ENCODE results near the gene RABGGTA.

GRCh38 chr14:24246765-24247212, 24.6 kb downstream of the RABGGTA start:
- TF ChIP-seq CTCF (IDR thresholded peaks at IDR 0.05) = no peak
- TF ChIP-seq FOXS1 (CRISPR knock-in tag; IDR thresholded peaks at IDR 0.05) = no peak
